ENCODE data around the gene CLDN5. TPM values are rescaled to one million over a fixed set of nuclear protein-coding genes. Genes with fewer than 3 reads are reported as not detected.

The CLDN5 gene
- total and polyA plus RNA-seq, 2 experiments from 2014 or later = 2.0 to 3.2 TPM

DNA sequence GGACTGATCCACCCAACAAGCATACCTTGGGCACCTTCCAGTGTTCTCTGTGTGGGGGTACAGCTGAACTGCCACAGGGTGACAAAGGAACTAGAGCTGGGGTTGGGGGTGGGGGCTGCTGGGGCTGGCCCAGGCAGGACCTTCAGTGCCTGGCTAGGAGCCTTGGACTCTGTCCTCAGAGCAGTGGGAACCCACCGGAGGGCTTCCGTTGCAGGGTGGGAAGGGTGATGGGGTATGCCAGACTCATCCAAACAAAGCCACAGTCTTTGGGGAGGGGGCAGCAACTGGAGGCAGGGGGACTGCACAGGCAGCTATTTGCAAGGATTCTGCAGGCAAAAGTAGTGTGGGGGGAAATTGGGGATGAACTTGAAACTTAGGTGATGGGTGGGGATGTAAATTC lies 35.7 kb upstream of the CLDN5 start:
- H3F3A ChIP-seq (replicated peaks; ENCODE audit: low read depth) = no peaks in the 10 kb centered on the region
- no peaks in the 10 kb centered on the region for H3K9me2 ChIP-seq (ENCODE audit: insufficient read depth)
- no peak overlapping the region for H3K27ac ChIP-seq (ENCODE audit: low read depth)
- Mint-ChIP-seq H3K4me3 (no peak overlapping the region), H3K27ac (no peak overlapping the region), H3K4me1 (peaks cover 4% of the 10 kb centered on the region), H3K27me3 (ENCODE audit: insufficient read depth, low read depth, poor library complexity) (peaks cover 1% of the 10 kb centered on the region), H3K9me3 (no peaks in the 10 kb centered on the region; the same call in 2 of the 3 replicates), H3K36me3 (ENCODE audit: low read depth) (no peaks in the 10 kb centered on the region)
- no peaks in the 10 kb centered on the region for H3K4me1 ChIP-seq (ENCODE audit: insufficient read depth)
- TF ChIP-seq EZH2 (IDR thresholded peaks at IDR 0.05; ENCODE audit: low read depth, unreplicated experiment) (no peak), EZH2phosphoT487 (IDR thresholded peaks at IDR 0.05; ENCODE audit: unreplicated experiment) (no peak)
- H4K20me1 ChIP-seq (replicated peaks; ENCODE audit: insufficient read depth) = no peaks in the 10 kb centered on the region
- H3K36me3 ChIP-seq (ENCODE audit: insufficient read depth) = no peaks in the 10 kb centered on the region
- no peaks in the 10 kb centered on the region for H3K27me3 ChIP-seq (ENCODE audit: insufficient read depth)
- ATAC-seq (no peak), DNase-seq (ENCODE audit: low spot score) (no peak)
- H3K4me2 ChIP-seq = no peak overlapping the region
- H3K4me3 ChIP-seq = no peak overlapping the region
- 0 out of 2 replicates have a peak overlapping the region, but pooled peaks have one; percentile 66 for H2AFZ ChIP-seq
- H3K79me2 ChIP-seq (replicated peaks; ENCODE audit: insufficient read depth) = no peaks in the 10 kb centered on the region

- ATAC-seq = peak; percentile 84
Measured at GRCh38 chr22:19559324-19559811, 35.2 kb upstream of the CLDN5 start.

DNA sequence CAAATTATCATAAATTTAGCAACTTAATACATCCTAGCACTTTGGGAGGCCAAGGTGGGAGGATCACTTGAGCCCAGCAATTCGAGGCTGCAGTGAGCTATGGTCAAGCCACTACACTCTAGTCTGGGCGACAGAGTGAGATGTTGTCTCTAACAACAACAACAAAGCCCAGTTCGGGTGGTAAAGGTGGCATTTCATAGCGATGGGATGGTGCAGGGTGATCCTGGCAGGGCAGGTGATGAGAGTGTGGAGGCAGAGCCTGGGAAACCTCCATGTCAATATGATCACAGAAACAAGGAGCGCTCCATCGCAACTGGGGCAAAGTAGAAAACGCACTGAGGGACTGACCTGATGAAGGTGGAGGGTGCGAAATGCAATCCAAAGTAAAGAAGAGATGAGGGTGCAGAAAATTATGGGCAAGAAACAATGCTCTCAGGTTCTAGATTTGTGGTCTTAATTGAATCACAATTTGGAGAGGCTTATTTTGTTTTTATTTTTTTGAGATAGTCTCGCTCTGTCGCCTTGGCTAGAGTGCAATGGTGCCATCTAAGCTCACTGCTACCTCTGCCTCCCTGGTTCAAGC lies 32.8 kb upstream of the CLDN5 start:
- Histone ChIP-seq H4K20me1 (replicated peaks; ENCODE audit: insufficient read depth) (no peaks in the 10 kb centered on the region), H3K27ac (ENCODE audit: low read depth) (no peak overlapping the region), H3K79me2 (replicated peaks; ENCODE audit: insufficient read depth) (no peaks in the 10 kb centered on the region), H3K9me2 (ENCODE audit: insufficient read depth) (no peaks in the 10 kb centered on the region), H2AFZ (no peak overlapping the region), H3K4me1 (ENCODE audit: insufficient read depth) (no peaks in the 10 kb centered on the region; the same call in 1 of the 2 replicates), H3K36me3 (ENCODE audit: insufficient read depth) (no peaks in the 10 kb centered on the region), H3F3A (replicated peaks; ENCODE audit: low read depth) (no peaks in the 10 kb centered on the region), H3K4me3 (no peak overlapping the region), H3K4me2 (no peak overlapping the region), H3K27me3 (ENCODE audit: insufficient read depth) (no peaks in the 10 kb centered on the region)
- Mint-ChIP-seq H3K27me3 (ENCODE audit: insufficient read depth, low read depth, poor library complexity) (no peaks in the 10 kb centered on the region), H3K9me3 (peaks cover 2% of the 10 kb centered on the region; the same call in 1 of the 3 replicates), H3K4me3 (no peak overlapping the region), H3K36me3 (ENCODE audit: low read depth) (no peaks in the 10 kb centered on the region), H3K27ac (no peak overlapping the region), H3K4me1 (peaks cover 7% of the 10 kb centered on the region)
- TF ChIP-seq, protein P1, sequence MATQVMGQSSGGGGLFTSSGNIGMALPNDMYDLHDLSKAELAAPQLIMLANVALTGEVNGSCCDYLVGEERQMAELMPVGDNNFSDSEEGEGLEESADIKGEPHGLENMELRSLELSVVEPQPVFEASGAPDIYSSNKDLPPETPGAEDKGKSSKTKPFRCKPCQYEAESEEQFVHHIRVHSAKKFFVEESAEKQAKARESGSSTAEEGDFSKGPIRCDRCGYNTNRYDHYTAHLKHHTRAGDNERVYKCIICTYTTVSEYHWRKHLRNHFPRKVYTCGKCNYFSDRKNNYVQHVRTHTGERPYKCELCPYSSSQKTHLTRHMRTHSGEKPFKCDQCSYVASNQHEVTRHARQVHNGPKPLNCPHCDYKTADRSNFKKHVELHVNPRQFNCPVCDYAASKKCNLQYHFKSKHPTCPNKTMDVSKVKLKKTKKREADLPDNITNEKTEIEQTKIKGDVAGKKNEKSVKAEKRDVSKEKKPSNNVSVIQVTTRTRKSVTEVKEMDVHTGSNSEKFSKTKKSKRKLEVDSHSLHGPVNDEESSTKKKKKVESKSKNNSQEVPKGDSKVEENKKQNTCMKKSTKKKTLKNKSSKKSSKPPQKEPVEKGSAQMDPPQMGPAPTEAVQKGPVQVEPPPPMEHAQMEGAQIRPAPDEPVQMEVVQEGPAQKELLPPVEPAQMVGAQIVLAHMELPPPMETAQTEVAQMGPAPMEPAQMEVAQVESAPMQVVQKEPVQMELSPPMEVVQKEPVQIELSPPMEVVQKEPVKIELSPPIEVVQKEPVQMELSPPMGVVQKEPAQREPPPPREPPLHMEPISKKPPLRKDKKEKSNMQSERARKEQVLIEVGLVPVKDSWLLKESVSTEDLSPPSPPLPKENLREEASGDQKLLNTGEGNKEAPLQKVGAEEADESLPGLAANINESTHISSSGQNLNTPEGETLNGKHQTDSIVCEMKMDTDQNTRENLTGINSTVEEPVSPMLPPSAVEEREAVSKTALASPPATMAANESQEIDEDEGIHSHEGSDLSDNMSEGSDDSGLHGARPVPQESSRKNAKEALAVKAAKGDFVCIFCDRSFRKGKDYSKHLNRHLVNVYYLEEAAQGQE (IDR thresholded peaks at IDR 0.05; ENCODE audit: unreplicated experiment) = no peak
- no peak for TF ChIP-seq JUNB (IDR thresholded peaks at IDR 0.05; ENCODE audit: unreplicated experiment)
- no peak for ATAC-seq
- no peak for DNase-seq (ENCODE audit: low spot score)

More at GRCh38 chr22:19559324-19559811, 35.2 kb upstream of the CLDN5 start:
- peak; percentile 16 to 43; a peak in 3 of 4 replicates for TF ChIP-seq CTCF (conservative IDR thresholded peaks at IDR 0.05; ENCODE audit: low read depth in 2 of 2)
- TF ChIP-seq EZH2phosphoT487 (IDR thresholded peaks at IDR 0.05; ENCODE audit: unreplicated experiment) = no peak
- no peaks in the 10 kb centered on the region for H3F3A ChIP-seq (replicated peaks; ENCODE audit: low read depth)
- no peaks in the 10 kb centered on the region for H3K9me2 ChIP-seq (ENCODE audit: insufficient read depth)
- H4K20me1 ChIP-seq (replicated peaks; ENCODE audit: insufficient read depth) = no peaks in the 10 kb centered on the region
- H3K4me3 ChIP-seq = no peak overlapping the region
- peak; percentile 61 for DNase-seq (ENCODE audit: low spot score)
- peaks cover 7% of the 10 kb centered on the region for H3K4me1 Mint-ChIP-seq
- peaks cover 1% of the 10 kb centered on the region for H3K27me3 Mint-ChIP-seq (ENCODE audit: insufficient read depth, low read depth, poor library complexity)
- peak overlapping the region; percentile 66; the same call in 1 of the 2 replicates for H2AFZ ChIP-seq
- no peaks in the 10 kb centered on the region for H3K27me3 ChIP-seq (ENCODE audit: insufficient read depth)
- H3K4me2 ChIP-seq = no peak overlapping the region
- no peaks in the 10 kb centered on the region for H3K36me3 ChIP-seq (ENCODE audit: insufficient read depth)
- no peaks in the 10 kb centered on the region; the same call in 2 of the 3 replicates for H3K9me3 Mint-ChIP-seq
- H3K27ac Mint-ChIP-seq = no peak overlapping the region
- no peaks in the 10 kb centered on the region; the same call in 1 of the 2 replicates for H3K4me1 ChIP-seq (ENCODE audit: insufficient read depth)
- H3K36me3 Mint-ChIP-seq (ENCODE audit: low read depth) = no peaks in the 10 kb centered on the region
- no peak overlapping the region for H3K27ac ChIP-seq (ENCODE audit: low read depth)
- H3K79me2 ChIP-seq (replicated peaks; ENCODE audit: insufficient read depth) = no peaks in the 10 kb centered on the region
- H3K4me3 Mint-ChIP-seq = no peak overlapping the region
